ENCODE results near the gene LYPD4.

LYPD4 gene

DNA sequence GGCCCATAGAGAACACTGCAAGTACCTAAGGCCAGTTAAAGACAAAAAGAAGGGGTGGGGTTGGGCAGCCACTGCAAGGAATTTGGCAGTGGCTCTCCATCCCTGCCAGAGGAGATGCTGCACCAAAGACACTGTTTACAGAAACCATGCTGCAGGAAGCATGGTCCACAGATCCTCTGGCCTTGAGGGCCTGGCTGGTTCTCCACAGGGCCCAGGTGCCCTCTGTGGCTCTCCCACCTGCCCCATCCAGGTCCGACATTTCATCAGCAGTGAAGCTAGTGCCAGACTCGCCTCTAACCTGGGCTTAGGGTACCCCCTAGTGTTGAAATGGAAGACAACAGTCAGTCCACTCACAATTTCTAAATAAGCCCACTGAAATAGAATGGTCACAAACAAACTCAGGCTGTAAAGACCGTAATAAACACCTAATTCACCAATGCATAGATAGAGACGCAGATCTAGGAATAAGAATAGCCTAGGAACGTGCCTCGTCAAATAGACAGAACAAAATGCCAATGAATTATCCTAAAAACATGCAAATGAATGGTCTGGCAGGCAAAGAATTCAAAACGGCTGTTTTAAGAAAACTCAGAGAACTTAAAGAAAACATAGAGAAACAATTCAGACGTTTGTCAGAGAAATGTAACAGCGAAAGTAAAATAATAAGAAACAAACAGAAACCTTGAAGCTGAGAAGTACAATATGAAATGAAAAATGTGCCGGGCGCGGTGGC is 23.3 kb downstream of the LYPD4 start:
- H3K4me1 ChIP-seq (ENCODE audit: insufficient read depth, low read length, severe bottlenecking), result no peaks in the 10 kb centered on the region
- H3K36me3 ChIP-seq (ENCODE audit: insufficient read depth, low read length), result no peaks in the 10 kb centered on the region
- H3K9ac ChIP-seq (ENCODE audit: low read length), result no peak overlapping the region
- no peak overlapping the region for H3K4me3 ChIP-seq (ENCODE audit: low read depth, low read length, poor library complexity, severe bottlenecking)
- H3K9me3 ChIP-seq (ENCODE audit: low read length), result no peaks in the 10 kb centered on the region
- H3K27ac ChIP-seq (ENCODE audit: low read depth, low read length, poor library complexity, severe bottlenecking), result no peak overlapping the region
- H3F3A ChIP-seq (ENCODE audit: insufficient read depth, low read length), result no peaks in the 10 kb centered on the region
- H2AFZ ChIP-seq (ENCODE audit: low read length), result no peak overlapping the region
- no peaks in the 10 kb centered on the region for H4K20me1 ChIP-seq (ENCODE audit: insufficient read depth, low read length)
- H3K9me2 ChIP-seq (ENCODE audit: low read depth, low read length), result no peaks in the 10 kb centered on the region
- no peak overlapping the region for H3K4me2 ChIP-seq (ENCODE audit: low read length)
- peak; percentile 71 for TF ChIP-seq CTCF (IDR thresholded peaks at IDR 0.05; ENCODE audit: low read length)
- no peak for TF ChIP-seq EZH2 (IDR thresholded peaks at IDR 0.05; ENCODE audit: borderline replicate concordance, low read length)
- no peaks in the 10 kb centered on the region for H3K79me2 ChIP-seq (ENCODE audit: insufficient read depth, low read length)
- H3K27me3 ChIP-seq (ENCODE audit: insufficient read depth, low read length), result no peaks in the 10 kb centered on the region

GRCh38 chr19:41816761-41817160 is 27.7 kb downstream of the LYPD4 start:
- no peaks in the 10 kb centered on the region for H3K27me3 ChIP-seq (ENCODE audit: insufficient read depth, low read length)
- no peak overlapping the region for H3K4me2 ChIP-seq (ENCODE audit: low read length)
- H3K4me3 ChIP-seq (ENCODE audit: low read depth, low read length, poor library complexity, severe bottlenecking), result no peak overlapping the region
- H4K20me1 ChIP-seq (ENCODE audit: insufficient read depth, low read length), result no peaks in the 10 kb centered on the region
- H3K4me1 ChIP-seq (ENCODE audit: insufficient read depth, low read length, severe bottlenecking), result no peaks in the 10 kb centered on the region
- no peaks in the 10 kb centered on the region for H3K9me3 ChIP-seq (ENCODE audit: low read length)
- no peaks in the 10 kb centered on the region for H3F3A ChIP-seq (ENCODE audit: insufficient read depth, low read length)
- H3K9ac ChIP-seq (ENCODE audit: low read length), result no peak overlapping the region
- no peak for TF ChIP-seq CTCF (IDR thresholded peaks at IDR 0.05; ENCODE audit: low read length)
- TF ChIP-seq EZH2 (IDR thresholded peaks at IDR 0.05; ENCODE audit: borderline replicate concordance, low read length), result no peak
- H3K36me3 ChIP-seq (ENCODE audit: insufficient read depth, low read length), result no peaks in the 10 kb centered on the region
- H3K27ac ChIP-seq (ENCODE audit: low read depth, low read length, poor library complexity, severe bottlenecking), result no peak overlapping the region
- H3K9me2 ChIP-seq (ENCODE audit: low read depth, low read length), result no peaks in the 10 kb centered on the region
- no peaks in the 10 kb centered on the region for H3K79me2 ChIP-seq (ENCODE audit: insufficient read depth, low read length)
- no peak overlapping the region for H2AFZ ChIP-seq (ENCODE audit: low read length)

DNA sequence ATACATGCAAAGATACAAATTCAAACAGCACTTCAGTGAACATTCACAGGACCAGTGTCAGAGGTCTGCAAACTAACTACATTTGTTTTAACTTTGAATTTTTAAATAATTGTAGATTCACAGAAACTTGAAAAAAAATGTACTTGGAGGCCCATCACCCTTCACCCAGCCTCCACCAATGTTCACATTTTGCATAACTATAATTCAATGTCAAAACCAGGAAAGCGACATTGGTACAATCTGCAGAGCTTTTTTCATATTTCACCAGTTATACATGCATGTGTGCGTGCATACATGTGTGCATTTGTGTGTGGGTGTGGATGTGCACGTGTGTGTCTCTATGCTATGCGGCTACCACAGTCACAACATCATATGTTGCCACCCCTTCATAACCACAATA is 29.2 kb downstream of the LYPD4 start:
- Histone ChIP-seq H3K9me3 (ENCODE audit: low read length) (no peaks in the 10 kb centered on the region), H3K9me2 (ENCODE audit: low read depth, low read length) (no peaks in the 10 kb centered on the region), H3K4me2 (ENCODE audit: low read length) (no peak overlapping the region), H3K4me1 (ENCODE audit: insufficient read depth, low read length, severe bottlenecking) (no peaks in the 10 kb centered on the region), H3K27me3 (ENCODE audit: insufficient read depth, low read length) (no peaks in the 10 kb centered on the region), H4K20me1 (ENCODE audit: insufficient read depth, low read length) (no peaks in the 10 kb centered on the region), H2AFZ (ENCODE audit: low read length) (no peak overlapping the region), H3K79me2 (ENCODE audit: insufficient read depth, low read length) (no peaks in the 10 kb centered on the region), H3K27ac (ENCODE audit: low read depth, low read length, poor library complexity, severe bottlenecking) (no peak overlapping the region), H3K9ac (ENCODE audit: low read length) (no peak overlapping the region), H3K4me3 (ENCODE audit: low read depth, low read length, poor library complexity, severe bottlenecking) (no peak overlapping the region), H3K36me3 (ENCODE audit: insufficient read depth, low read length) (no peaks in the 10 kb centered on the region), H3F3A (ENCODE audit: insufficient read depth, low read length) (no peaks in the 10 kb centered on the region)
- TF ChIP-seq CTCF (IDR thresholded peaks at IDR 0.05; ENCODE audit: low read length), result no peak
- no peak for TF ChIP-seq EZH2 (IDR thresholded peaks at IDR 0.05; ENCODE audit: borderline replicate concordance, low read length)

All from OCI-LY1 (cell line).